Breast epithelium (tissue), 3 donors: Measurements from ENCODE around the gene NDUFA5.

Experiments used
- CTCF ChIP-seq, 3 donors: fragments of 450-650 bp; IDR thresholded peaks; one replicate each; pipeline ENCODE4 v1.5.1; 2016 to 2017; ENCODE audit warnings: antibody characterized with exemption in 3 of 3, mild to moderate bottlenecking in 3 of 3, moderate library complexity in 3 of 3
- POLR2AphosphoS5 ChIP-seq, 3 donors: sonication (generic); formaldehyde crosslinking; IDR thresholded peaks; one replicate each; pipeline ENCODE4 v1.6.1; 2017; ENCODE audit warnings: antibody characterized with exemption in 3 of 3

- no peak for TF ChIP-seq CTCF (IDR thresholded peaks at IDR 0.05)
- TF ChIP-seq POLR2AphosphoS5 (IDR thresholded peaks at IDR 0.05), result no peak
Observed at GRCh38 chr7:123505221-123505620, 52.4 kb downstream of the NDUFA5 start.
